SU-DHL-6 (cell line): ENCODE data around the gene RASA2.

ENCODE experiments used
- H2AFZ ChIP-seq: fragments of 200-600 bp; sonication (generic); 2 replicates; pipeline ENCODE4 v1.6.1; 2014; ENCODE audit warnings: low read depth, mild to moderate bottlenecking, moderate library complexity, mixed read lengths, antibody characterized with exemption, low read length; ENCODE audit not compliant: severe bottlenecking
- H3F3A ChIP-seq: fragments of 200-600 bp; shearing (Covaris generic); 2 replicates; pipeline ENCODE4 v1.6.0; 2016; ENCODE audit warnings: antibody characterized with exemption, mild to moderate bottlenecking; ENCODE audit not compliant: insufficient read depth
- H3K27ac ChIP-seq: fragments of 200-600 bp; sonication (generic); 2 replicates; pipeline ENCODE4 v1.5.1; 2016; ENCODE audit warnings: low read depth, mild to moderate bottlenecking, low read length, moderate library complexity, mixed read lengths
- H3K27me3 ChIP-seq: fragments of 200-600 bp; sonication (generic), shearing (Covaris generic); 2 replicates; pipeline ENCODE4 v1.6.0; 2014; ENCODE audit warnings: mild to moderate bottlenecking, low read length
- H3K36me3 ChIP-seq: fragments of 200-600 bp; sonication (generic); 2 replicates; pipeline ENCODE4 v1.6.1; 2014; ENCODE audit warnings: mild to moderate bottlenecking, low read length, mixed read lengths
- H3K4me2 ChIP-seq: fragments of 300-600, 200-600 bp; shearing (Covaris generic), sonication (generic); 2 replicates; pipeline ENCODE4 v1.6.0; 2014; ENCODE audit warnings: low read length, low read depth, mild to moderate bottlenecking; ENCODE audit not compliant: poor library complexity, severe bottlenecking
- H3K4me3 ChIP-seq: fragments of 200-600 bp; sonication (generic); 2 replicates; pipeline ENCODE4 v1.5.1; 2014; ENCODE audit warnings: antibody characterized with exemption, low read length, mild to moderate bottlenecking, mixed read lengths; ENCODE audit not compliant: insufficient read depth, poor library complexity, severe bottlenecking
- H3K79me2 ChIP-seq: fragments of 200-600 bp; sonication (generic); 2 replicates; pipeline ENCODE4 v1.6.1; 2014; ENCODE audit warnings: mild to moderate bottlenecking, low read length, moderate library complexity; ENCODE audit not compliant: insufficient read depth
- H3K9ac ChIP-seq: fragments of 200-600 bp; sonication (generic); 2 replicates; pipeline ENCODE4 v1.7.0; 2014; ENCODE audit warnings: mild to moderate bottlenecking, low read length
- H3K9me2 ChIP-seq: fragments of 200-600 bp; sonication (generic); replicated peaks from 2 replicates; pipeline ENCODE4 v1.6.1; 2014; ENCODE audit warnings: low read length; ENCODE audit not compliant: insufficient read depth
- H3K9me3 ChIP-seq: fragments of 200-600 bp; sonication (generic); 2 replicates; pipeline ENCODE4 v1.6.1; 2014; ENCODE audit warnings: low read length, mixed read lengths; ENCODE audit not compliant: insufficient read depth
- H4K20me1 ChIP-seq: fragments of 200-600 bp; sonication (generic); 2 replicates; pipeline ENCODE4 v1.6.1; 2014; ENCODE audit warnings: low read depth, mild to moderate bottlenecking, antibody characterized with exemption, low read length, moderate library complexity, mixed read lengths
- EZH2phosphoT487 ChIP-seq: fragments of 200-600 bp; sonication (generic), shearing (Covaris generic); conservative IDR thresholded peaks from 2 replicates; pipeline ENCODE4 v1.6.1; 2018; ENCODE audit warnings: mild to moderate bottlenecking, antibody characterized with exemption, low read length, moderate library complexity, mixed read lengths
- TF ChIP-seq, protein P1 (sequence below): fragments of 200-600 bp; sonication (generic); IDR thresholded peaks from one replicate; pipeline ENCODE4 v1.5.1; 2017; ENCODE audit warnings: antibody characterized with exemption, mild to moderate bottlenecking, low read length, moderate library complexity; ENCODE audit not compliant: insufficient read depth, poor library complexity, severe bottlenecking

RASA2 gene

DNA sequence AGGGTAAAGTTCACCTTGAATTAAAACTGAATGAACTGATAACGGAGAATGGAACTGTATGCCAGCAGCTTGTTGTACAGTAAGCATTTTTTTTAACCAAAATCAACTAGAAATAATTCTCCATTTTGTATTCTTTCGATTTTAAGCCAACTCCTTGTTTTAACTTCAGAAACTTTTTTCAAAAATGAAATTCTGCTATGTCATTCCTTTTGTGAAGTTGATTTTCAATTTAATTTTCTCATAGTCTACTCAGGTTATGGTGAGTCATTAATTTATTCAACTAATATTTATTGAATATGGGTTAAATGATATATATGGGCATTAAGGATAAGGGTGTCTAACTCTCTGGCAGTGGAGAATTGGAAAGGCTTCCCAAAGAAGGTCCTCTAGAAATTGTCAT lies 53.7 kb downstream of the RASA2 start:
- H3K4me2 ChIP-seq: no peak overlapping the region
- H3K9me3 ChIP-seq: no peaks in the 10 kb centered on the region
- no peak for TF ChIP-seq EZH2phosphoT487
- TF ChIP-seq, protein P1, sequence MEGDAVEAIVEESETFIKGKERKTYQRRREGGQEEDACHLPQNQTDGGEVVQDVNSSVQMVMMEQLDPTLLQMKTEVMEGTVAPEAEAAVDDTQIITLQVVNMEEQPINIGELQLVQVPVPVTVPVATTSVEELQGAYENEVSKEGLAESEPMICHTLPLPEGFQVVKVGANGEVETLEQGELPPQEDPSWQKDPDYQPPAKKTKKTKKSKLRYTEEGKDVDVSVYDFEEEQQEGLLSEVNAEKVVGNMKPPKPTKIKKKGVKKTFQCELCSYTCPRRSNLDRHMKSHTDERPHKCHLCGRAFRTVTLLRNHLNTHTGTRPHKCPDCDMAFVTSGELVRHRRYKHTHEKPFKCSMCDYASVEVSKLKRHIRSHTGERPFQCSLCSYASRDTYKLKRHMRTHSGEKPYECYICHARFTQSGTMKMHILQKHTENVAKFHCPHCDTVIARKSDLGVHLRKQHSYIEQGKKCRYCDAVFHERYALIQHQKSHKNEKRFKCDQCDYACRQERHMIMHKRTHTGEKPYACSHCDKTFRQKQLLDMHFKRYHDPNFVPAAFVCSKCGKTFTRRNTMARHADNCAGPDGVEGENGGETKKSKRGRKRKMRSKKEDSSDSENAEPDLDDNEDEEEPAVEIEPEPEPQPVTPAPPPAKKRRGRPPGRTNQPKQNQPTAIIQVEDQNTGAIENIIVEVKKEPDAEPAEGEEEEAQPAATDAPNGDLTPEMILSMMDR: no peak
- H3K9ac ChIP-seq: no peak overlapping the region
- H3K4me3 ChIP-seq: no peak overlapping the region
- H3K27me3 ChIP-seq: no peaks in the 10 kb centered on the region
- no peaks in the 10 kb centered on the region for H3K79me2 ChIP-seq
- no peaks in the 10 kb centered on the region for H4K20me1 ChIP-seq
- H2AFZ ChIP-seq: no peak overlapping the region
- H3K9me2 ChIP-seq: no peaks in the 10 kb centered on the region
- H3K27ac ChIP-seq: no peak overlapping the region
- 0 out of 2 replicates have a peak, but pooled peaks cover 5% of the 10 kb centered on the region for H3F3A ChIP-seq
- H3K36me3 ChIP-seq: peaks cover 19% of the 10 kb centered on the region

DNA sequence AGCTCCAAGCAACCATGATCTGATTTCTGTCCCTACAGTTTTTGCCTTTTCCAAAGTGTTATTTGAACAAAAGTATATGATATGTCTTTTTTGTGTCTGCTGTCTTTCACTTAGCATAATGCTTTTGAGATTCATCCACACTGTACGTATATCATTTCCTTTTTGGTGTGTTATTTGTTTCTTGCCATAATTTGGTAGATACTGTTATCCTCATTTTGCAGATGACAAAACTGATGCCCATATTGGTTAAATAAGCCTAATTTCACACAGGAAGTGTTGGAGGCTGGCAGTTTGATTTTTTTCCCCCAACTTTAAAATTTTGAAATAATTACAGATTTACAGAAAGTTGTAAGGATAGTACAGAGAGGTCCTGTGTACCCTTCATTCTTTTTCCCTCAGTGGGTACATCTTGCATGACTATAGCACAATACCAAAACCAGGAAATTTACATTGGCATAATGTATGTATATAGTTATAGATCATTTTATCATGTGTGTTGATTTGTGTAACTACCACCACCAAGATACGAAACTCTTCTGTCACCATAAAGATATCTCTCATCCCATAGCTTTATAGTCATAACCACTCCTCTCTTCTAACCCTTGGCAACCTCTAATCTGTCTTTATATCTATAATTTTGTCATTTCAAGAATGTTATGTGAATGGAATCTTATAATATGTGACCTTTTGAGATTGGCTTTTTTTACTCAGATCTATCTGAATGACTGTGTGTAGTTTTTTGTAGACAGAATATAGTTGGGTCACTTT lies 55.6 kb downstream of the RASA2 start:
- Histone ChIP-seq H3K36me3 (peaks cover 18% of the 10 kb centered on the region), H2AFZ (no peak overlapping the region), H3K9me2 (no peaks in the 10 kb centered on the region), H3K4me3 (no peak overlapping the region), H3K27me3 (no peaks in the 10 kb centered on the region), H4K20me1 (no peaks in the 10 kb centered on the region), H3K79me2 (no peaks in the 10 kb centered on the region), H3K27ac (no peak overlapping the region), H3F3A (0 out of 2 replicates have a peak, but pooled peaks cover 5% of the 10 kb centered on the region), H3K9me3 (no peaks in the 10 kb centered on the region), H3K4me2 (no peak overlapping the region), H3K9ac (no peak overlapping the region)
- TF ChIP-seq, protein P1: no peak
- no peak for TF ChIP-seq EZH2phosphoT487

- Histone ChIP-seq H3K4me3 (no peak overlapping the region), H3K9me3 (no peaks in the 10 kb centered on the region), H3K27ac (no peak overlapping the region), H3F3A (0 out of 2 replicates have a peak, but pooled peaks cover 5% of the 10 kb centered on the region), H3K4me2 (no peak overlapping the region), H4K20me1 (no peaks in the 10 kb centered on the region), H2AFZ (no peak overlapping the region), H3K27me3 (no peaks in the 10 kb centered on the region), H3K9ac (no peak overlapping the region), H3K36me3 (peaks cover 18% of the 10 kb centered on the region), H3K79me2 (no peaks in the 10 kb centered on the region), H3K9me2 (no peaks in the 10 kb centered on the region)
- no peak for TF ChIP-seq EZH2phosphoT487
- TF ChIP-seq, protein P1: no peak
Observed at GRCh38 chr3:141542989-141543388, 56.2 kb downstream of the RASA2 start.
